ENCODE results near the gene LARGE1. TPM values are rescaled to one million over a fixed set of nuclear protein-coding genes. Genes with fewer than 3 reads are reported as not detected.

The LARGE1 gene
- total and polyA plus RNA-seq, 2 of the 8 experiments (the other 6 are each of a cell fraction or from before 2014, with no cell fraction given): 43.7 to 83.0 TPM

DNA sequence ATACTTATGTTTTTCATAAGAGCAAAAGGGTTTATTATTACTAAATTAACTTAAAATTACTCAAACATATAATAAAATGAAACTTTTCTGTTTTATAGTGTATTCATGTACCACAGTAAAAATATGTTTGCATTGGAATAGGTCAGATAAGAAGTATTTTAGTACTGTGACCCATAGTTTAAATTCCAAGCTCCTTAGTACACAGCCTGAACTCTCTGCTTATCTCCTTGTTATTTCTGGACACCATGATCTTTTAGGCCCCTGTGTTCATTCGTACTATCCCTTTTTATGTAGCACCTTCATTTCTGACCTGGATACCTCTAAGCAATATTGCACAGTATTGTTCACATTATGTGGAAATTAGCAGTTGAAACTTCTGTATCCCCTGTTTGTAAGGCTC, 565.3 kb downstream of the LARGE1 start:
- no peaks in the 10 kb centered on the region for H3K4me1 ChIP-seq (replicated peaks in 1 of 4; ENCODE audit: control insufficient read depth in 3 of 4, insufficient read depth in 4 of 4, low read length in 3 of 4)
- H4K8ac ChIP-seq (ENCODE audit: extremely low read depth, insufficient read depth, low read length): no peak overlapping the region
- H3K4me3 ChIP-seq (ENCODE audit: extremely low read depth in 1 of 4, insufficient read depth in 2 of 4, low read depth in 3 of 4, low read length in 4 of 4): no peak overlapping the region
- no peak overlapping the region for H2BK20ac ChIP-seq (ENCODE audit: low read length)
- H3K18ac ChIP-seq (ENCODE audit: extremely low read depth, low read length): no peak overlapping the region
- H3K9me3 ChIP-seq (ENCODE audit: insufficient read depth in 2 of 2, low read depth in 1 of 2, low read length in 1 of 2): peaks cover 0 to 4% of the 10 kb centered on the region in 2 experiments; a peak in 1 of 4 replicates
- no peak overlapping the region for H3K9ac ChIP-seq (replicated peaks in 1 of 4; ENCODE audit: extremely low read depth in 1 of 4, low read depth in 3 of 4, low read length in 3 of 4)
- DNase-seq (ENCODE audit: low read depth in 1 of 2, low spot score in 2 of 2) (no peak), FAIRE-seq (no peak)
- WGBS, 2 experiments (ENCODE audit: extremely low coverage in 1 of 2, insufficient coverage in 1 of 2, insufficient read length in 1 of 2, insufficient replicate concordance in 2 of 2, low coverage in 1 of 2, low lambda C conversion rate in 2 of 2, missing lambda C conversion rate in 1 of 2): 100% methylated on average over 1 of the region's 1 CpG; no CpG with 5 or more reads in 1 of the 2 experiments
- H3K27ac ChIP-seq (ENCODE audit: low read depth, low read length): no peak overlapping the region
- no peak overlapping the region for H3K4ac ChIP-seq (replicated peaks; ENCODE audit: insufficient read length, low read depth, low read length)
- no peaks in the 10 kb centered on the region for H3K23me2 ChIP-seq (ENCODE audit: low read depth, low read length)
- H4K5ac ChIP-seq (ENCODE audit: insufficient read length, low read depth, low read length): no peak overlapping the region
- H2BK15ac ChIP-seq (ENCODE audit: low read length): no peak overlapping the region
- no peaks in the 10 kb centered on the region for H3K79me1 ChIP-seq (ENCODE audit: low read depth, low read length)
- peaks cover 0 to 15% (median 0%) of the 10 kb centered on the region in 4 experiments; a peak in 3 of 8 replicates for H3K36me3 ChIP-seq (ENCODE audit: control insufficient read depth in 2 of 4, insufficient read depth in 4 of 4, low read length in 3 of 4)
- POLR2A ChIA-PET (ENCODE audit: partially characterized antibody): no interaction called here
- no peak overlapping the region for H2BK12ac ChIP-seq (ENCODE audit: low read depth, low read length)
- no peak overlapping the region for H3K4me2 ChIP-seq (ENCODE audit: insufficient read depth in 1 of 2, low read depth in 2 of 2, low read length in 2 of 2)
- no peaks in the 10 kb centered on the region for H3K27me3 ChIP-seq (replicated peaks in 1 of 4; ENCODE audit: control insufficient read depth in 3 of 4, extremely low read depth in 1 of 4, insufficient read depth in 3 of 4, low read length in 3 of 4)
- no peak overlapping the region for H2BK5ac ChIP-seq (ENCODE audit: low read depth, low read length)
- H2AFZ ChIP-seq (ENCODE audit: low read length): no peak overlapping the region
- H2AK5ac ChIP-seq (ENCODE audit: low read depth, low read length): no peak overlapping the region
- no peak overlapping the region for H3K23ac ChIP-seq (ENCODE audit: insufficient read length)
- H3K14ac ChIP-seq (ENCODE audit: insufficient read length): no peak overlapping the region
- H3K56ac ChIP-seq (replicated peaks; ENCODE audit: insufficient read length, low read depth, low read length): no peak overlapping the region
- H4K91ac ChIP-seq (replicated peaks; ENCODE audit: insufficient read length, low read length): no peak overlapping the region
- no peaks in the 10 kb centered on the region for H4K20me1 ChIP-seq (replicated peaks in 1 of 2; ENCODE audit: control insufficient read depth in 1 of 2, insufficient read depth in 2 of 2, low read length in 2 of 2)
- no peaks in the 10 kb centered on the region for H3K79me2 ChIP-seq (ENCODE audit: control insufficient read depth in 1 of 2, insufficient read depth in 2 of 2, low read length in 2 of 2)
- CTCF ChIA-PET (ENCODE audit: partially characterized antibody): no interaction called here
- H2BK120ac ChIP-seq (replicated peaks; ENCODE audit: low read depth, low read length): no peak overlapping the region
- no peak for TF ChIP-seq NRF1 (IDR thresholded peaks at IDR 0.05; ENCODE audit: low read depth, low read length)
- no peak for TF ChIP-seq FOSL1 (IDR thresholded peaks at IDR 0.05; ENCODE audit: insufficient read depth, low read depth, low read length)
- no peak for TF ChIP-seq CEBPB (IDR thresholded peaks at IDR 0.05; ENCODE audit: low read depth, low read length)
- TF ChIP-seq KDM1A (IDR thresholded peaks at IDR 0.05; ENCODE audit: borderline replicate concordance, low read length): no peak
- TF ChIP-seq MAFK (IDR thresholded peaks at IDR 0.05; ENCODE audit: low read depth, low read length): no peak
- no peak for TF ChIP-seq HDAC6 (IDR thresholded peaks at IDR 0.05; ENCODE audit: low read depth, low read length)
- TF ChIP-seq, protein P1, sequence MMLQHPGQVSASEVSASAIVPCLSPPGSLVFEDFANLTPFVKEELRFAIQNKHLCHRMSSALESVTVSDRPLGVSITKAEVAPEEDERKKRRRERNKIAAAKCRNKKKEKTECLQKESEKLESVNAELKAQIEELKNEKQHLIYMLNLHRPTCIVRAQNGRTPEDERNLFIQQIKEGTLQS (IDR thresholded peaks at IDR 0.05; ENCODE audit: insufficient read depth, low read depth, low read length): no peak
